ENCODE results near the gene SPEM2.
A peak's percentile ranks its signal among the peaks of the same experiment; 100 is the strongest.

SPEM2 gene

DNA sequence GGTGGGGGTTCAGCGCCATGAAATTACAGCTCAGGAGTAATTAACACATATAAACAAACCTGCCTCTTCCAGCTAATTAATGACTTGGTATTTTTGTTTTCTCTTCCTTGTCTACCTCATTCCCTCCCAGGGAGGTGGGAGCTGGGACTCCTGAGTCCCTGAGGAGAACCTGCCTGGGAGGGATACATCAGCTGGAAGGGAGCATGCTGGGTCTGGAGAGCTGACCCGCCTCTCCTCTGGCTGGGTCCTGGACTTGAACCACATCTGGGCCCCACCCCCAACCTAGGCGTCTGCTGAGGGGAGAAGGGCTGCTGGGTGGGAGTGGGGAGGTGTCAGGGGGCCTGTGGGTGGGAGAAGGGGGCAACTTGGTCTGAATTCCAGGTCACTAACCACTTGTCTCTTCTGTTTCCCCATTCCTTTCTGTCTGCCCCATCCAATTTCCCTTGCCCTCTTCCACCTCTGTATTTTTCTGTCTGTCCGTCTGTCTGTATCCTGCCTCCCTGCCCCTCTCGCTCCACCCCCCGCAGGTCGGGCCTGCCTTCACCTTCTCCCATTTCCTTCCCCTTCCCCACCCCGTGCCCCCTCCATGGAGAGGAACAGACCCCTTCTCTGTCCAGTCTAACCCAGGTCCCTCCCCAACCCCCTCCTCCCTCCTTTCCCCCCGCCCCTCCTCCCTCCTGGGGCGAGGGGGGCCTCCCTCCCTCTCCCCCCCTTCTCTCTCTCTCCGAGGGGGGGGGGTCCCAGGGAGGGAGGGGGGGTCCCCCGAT lies 17.7 kb upstream of the SPEM2 start, which contains the start of gene NLGN2:
TSS of gene NLGN2 (plus strand) at position 361 of the 767 bp plus-strand sequence. CDS start 411 bp downstream, outside the sequence.
- Mint-ChIP-seq H3K27me3 (peaks cover 25 to 41% of the 10 kb centered on the region in 2 donors), H3K27ac (no peak within 1 kb of the TSS), H3K4me3 (peak within 1 kb of the TSS in 1 of 2 donors; percentile 39), H3K36me3 (no peaks in the 10 kb centered on the region), H3K4me1 (peaks cover 12 to 21% of the 10 kb centered on the region in 2 donors), H3K9me3 (no peaks in the 10 kb centered on the region)
- DNase-seq = no peak
- ATAC-seq (replicated peaks) = no peak

DNA sequence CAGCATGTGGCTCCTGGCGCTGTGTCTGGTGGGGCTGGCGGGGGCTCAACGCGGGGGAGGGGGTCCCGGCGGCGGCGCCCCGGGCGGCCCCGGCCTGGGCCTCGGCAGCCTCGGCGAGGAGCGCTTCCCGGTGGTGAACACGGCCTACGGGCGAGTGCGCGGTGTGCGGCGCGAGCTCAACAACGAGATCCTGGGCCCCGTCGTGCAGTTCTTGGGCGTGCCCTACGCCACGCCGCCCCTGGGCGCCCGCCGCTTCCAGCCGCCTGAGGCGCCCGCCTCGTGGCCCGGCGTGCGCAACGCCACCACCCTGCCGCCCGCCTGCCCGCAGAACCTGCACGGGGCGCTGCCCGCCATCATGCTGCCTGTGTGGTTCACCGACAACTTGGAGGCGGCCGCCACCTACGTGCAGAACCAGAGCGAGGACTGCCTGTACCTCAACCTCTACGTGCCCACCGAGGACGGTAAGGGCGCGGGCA lies 17.1 kb upstream of the SPEM2 start:
- H3K9me3 Mint-ChIP-seq = no peaks in the 10 kb centered on the region

DNA sequence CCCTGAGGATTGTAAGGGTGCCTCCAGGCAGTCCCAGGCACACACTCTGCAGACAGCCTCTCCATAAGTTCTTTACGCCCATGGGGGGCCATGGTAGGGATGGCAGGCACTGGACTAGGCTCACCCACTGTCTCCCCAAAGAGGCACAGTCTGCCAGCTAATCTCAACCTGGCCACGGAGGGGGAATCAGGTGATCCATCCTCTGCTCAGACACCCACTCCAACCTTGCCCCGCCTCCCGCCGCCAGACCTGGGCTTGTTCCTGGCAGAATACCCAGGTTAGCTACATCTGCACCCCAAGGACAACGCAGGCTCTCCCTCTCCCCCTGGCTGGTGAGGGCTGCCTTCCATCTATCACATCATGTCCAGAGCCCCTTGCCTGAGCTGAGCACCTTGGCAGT lies 16.6 kb upstream of the SPEM2 start:
- Mint-ChIP-seq H3K4me1 (peaks cover 8 to 14% of the 10 kb centered on the region in 2 donors), H3K9me3 (no peaks in the 10 kb centered on the region), H3K36me3 (no peaks in the 10 kb centered on the region), H3K4me3 (no peak overlapping the region), H3K27me3 (peaks cover 25 to 41% of the 10 kb centered on the region in 2 donors), H3K27ac (no peak overlapping the region)
- DNase-seq (no peak), ATAC-seq (replicated peaks) (no peak)

More for the DNA sequence above, 17.1 kb upstream of the SPEM2 start:
- Mint-ChIP-seq H3K4me3 (no peak overlapping the region), H3K27me3 (peaks cover 25 to 41% of the 10 kb centered on the region in 2 donors), H3K36me3 (no peaks in the 10 kb centered on the region), H3K4me1 (peaks cover 8 to 15% of the 10 kb centered on the region in 2 donors), H3K27ac (no peak overlapping the region)
- ATAC-seq (replicated peaks) (no peak), DNase-seq (no peak)

DNA sequence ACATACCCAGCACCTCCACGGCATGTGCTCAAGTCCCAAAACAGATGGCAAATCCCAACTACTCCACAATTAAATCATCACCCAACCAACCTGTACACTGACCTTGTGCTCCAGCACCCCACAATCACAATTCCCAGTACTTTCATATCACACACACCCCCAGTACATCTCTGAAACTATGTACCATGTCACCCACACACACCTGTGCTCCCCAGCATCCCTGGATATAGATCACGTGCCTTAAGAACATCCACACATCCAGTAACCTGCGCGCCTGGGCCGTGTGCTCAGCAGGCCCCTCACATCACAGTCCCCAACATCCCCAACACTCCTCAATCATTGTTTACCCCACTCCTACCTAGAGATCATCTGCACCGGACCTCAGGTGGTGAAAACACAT lies 15.7 kb upstream of the SPEM2 start:
- no peak overlapping the region for H3K27ac Mint-ChIP-seq
- no peak overlapping the region for H3K4me3 Mint-ChIP-seq

DNA sequence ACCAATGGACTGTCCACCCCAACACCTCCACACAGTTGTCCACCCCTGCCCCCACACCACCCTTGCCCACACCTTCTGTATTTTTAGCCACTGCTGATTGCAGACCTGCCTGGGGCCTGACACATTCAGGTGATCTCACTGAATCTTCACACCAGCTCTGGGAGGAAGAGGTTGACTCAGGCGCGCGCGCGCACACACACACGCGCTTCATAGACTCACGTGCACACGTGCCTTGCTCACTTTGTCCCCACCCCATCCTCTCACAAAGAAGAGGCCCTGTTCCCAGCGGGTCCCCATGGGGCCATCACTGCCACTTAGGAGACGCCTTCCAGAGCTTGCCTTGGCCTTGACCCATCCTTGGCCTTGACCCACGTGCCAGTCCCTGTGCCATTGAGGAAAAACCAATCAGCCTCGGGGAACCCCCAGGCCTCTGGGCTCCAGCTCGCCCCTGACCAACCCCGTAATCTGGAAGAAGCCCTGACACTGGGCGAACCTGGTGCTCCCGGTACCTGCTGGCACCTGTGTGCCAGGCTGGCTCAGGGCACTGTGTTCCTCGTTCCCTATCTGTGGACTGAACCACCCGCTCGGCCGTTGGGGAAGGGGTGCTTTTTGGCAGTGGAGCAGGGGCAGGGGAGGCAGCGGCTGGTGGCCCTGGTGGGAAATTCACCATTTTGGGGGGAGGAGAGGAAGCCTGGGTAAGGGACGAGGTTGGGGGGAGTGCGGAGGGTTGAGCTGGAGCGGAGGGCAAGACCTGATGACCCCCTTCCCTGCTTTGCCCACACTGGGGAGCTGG lies 14.6 kb upstream of the SPEM2 start:
- no peak overlapping the region for H3K27ac Mint-ChIP-seq
- ATAC-seq (replicated peaks) = no peak
- no peaks in the 10 kb centered on the region for H3K36me3 Mint-ChIP-seq
- no peak overlapping the region for H3K4me3 Mint-ChIP-seq
- no peak for DNase-seq
- peaks cover 20 to 35% of the 10 kb centered on the region in 2 donors for H3K27me3 Mint-ChIP-seq
- H3K9me3 Mint-ChIP-seq = no peaks in the 10 kb centered on the region
- peaks cover 4% of the 10 kb centered on the region in 2 donors for H3K4me1 Mint-ChIP-seq

More for the DNA sequence above, 15.7 kb upstream of the SPEM2 start:
- Mint-ChIP-seq H3K9me3 (no peaks in the 10 kb centered on the region), H3K4me1 (peaks cover 8 to 14% of the 10 kb centered on the region in 2 donors), H3K27me3 (peaks cover 25 to 41% of the 10 kb centered on the region in 2 donors), H3K36me3 (no peaks in the 10 kb centered on the region)
- no peak for DNase-seq
- ATAC-seq (replicated peaks) = no peak

DNA sequence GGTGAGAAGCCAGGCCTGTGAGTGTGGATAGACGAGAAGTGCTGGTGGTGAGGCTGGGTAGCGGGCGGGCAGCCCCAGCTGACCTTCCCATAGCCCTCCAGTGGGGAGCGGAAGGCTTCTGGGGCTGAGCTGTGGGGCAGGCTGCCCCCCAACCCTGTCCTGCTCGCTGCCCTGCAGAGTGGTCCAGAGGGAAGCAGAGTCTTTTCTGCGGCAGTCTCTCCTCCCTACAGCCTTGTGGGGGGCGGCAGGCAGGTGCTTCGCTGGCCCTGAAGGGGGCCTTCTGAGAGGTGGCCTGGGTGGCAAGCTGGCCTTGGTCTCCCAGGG lies 14.0 kb upstream of the SPEM2 start:
- Mint-ChIP-seq H3K27me3 (peaks cover 16 to 30% of the 10 kb centered on the region in 2 donors), H3K4me3 (no peak overlapping the region), H3K9me3 (no peaks in the 10 kb centered on the region), H3K4me1 (peaks cover 0 to 2% of the 10 kb centered on the region in 2 donors), H3K27ac (no peak overlapping the region), H3K36me3 (no peaks in the 10 kb centered on the region)
- DNase-seq = no peak
- ATAC-seq (replicated peaks) = no peak

DNA sequence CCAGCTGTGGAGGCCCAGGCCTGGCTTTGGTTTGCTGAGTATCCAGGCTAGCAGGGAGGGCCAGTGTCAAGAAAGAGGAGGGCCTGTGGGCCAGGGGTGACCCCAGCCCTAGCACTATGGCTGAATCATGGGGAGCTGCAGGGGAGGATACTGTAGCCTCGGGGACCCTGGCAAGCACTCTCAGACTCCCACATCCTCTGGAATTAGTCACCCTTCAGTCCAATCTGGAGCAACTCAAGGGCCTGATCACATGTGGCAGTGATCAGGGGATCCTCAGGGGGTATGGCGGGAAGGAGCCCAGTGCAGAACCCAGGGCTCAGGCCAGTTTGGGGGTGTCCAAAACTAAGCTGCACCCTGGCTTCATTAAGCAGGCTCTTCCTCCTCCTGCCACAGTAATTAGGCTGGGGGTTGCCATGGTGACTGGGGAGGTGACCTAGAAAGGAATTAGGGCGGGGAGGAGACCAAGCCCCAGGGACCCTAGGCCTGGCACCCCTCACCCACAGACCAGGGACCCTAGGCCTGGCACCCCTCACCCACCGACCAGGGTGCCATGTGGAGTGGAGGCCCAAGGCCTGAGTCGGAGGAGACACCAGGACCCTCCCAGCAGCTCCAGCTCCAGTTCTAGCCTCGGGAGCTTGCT lies 11.9 kb upstream of the SPEM2 start:
- no peaks in the 10 kb centered on the region for H3K4me1 Mint-ChIP-seq
- H3K36me3 Mint-ChIP-seq = no peaks in the 10 kb centered on the region
- peaks cover 10 to 18% of the 10 kb centered on the region in 2 donors for H3K27me3 Mint-ChIP-seq
- no peak overlapping the region for H3K4me3 Mint-ChIP-seq
- no peaks in the 10 kb centered on the region for H3K9me3 Mint-ChIP-seq
- DNase-seq (no peak), ATAC-seq (replicated peaks) (peak in 1 of 2 donors; percentile 14)
- H3K27ac Mint-ChIP-seq = no peak overlapping the region

DNA sequence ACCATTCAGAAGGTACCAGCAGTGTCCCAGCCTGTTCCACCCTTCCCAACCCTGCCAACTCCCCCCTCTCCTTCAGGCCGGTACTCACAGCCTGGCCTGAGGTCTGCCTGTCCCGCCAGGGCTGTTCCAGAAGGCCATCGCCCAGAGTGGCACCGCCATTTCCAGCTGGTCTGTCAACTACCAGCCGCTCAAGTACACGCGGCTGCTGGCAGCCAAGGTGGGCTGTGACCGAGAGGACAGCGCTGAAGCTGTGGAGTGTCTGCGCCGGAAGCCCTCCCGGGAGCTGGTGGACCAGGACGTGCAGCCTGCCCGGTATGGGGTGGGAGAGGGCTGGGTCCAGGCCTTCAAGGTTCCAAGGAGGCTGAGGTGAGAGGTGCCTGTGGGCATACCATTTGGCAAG lies 10.6 kb upstream of the SPEM2 start:
- no peaks in the 10 kb centered on the region for H3K4me1 Mint-ChIP-seq
- DNase-seq (no peak), ATAC-seq (replicated peaks) (no peak)
- H3K4me3 Mint-ChIP-seq = no peak overlapping the region
- H3K36me3 Mint-ChIP-seq = no peaks in the 10 kb centered on the region
- H3K9me3 Mint-ChIP-seq = no peaks in the 10 kb centered on the region
- peaks cover 1 to 16% of the 10 kb centered on the region in 2 donors for H3K27me3 Mint-ChIP-seq
- no peak overlapping the region for H3K27ac Mint-ChIP-seq

DNA sequence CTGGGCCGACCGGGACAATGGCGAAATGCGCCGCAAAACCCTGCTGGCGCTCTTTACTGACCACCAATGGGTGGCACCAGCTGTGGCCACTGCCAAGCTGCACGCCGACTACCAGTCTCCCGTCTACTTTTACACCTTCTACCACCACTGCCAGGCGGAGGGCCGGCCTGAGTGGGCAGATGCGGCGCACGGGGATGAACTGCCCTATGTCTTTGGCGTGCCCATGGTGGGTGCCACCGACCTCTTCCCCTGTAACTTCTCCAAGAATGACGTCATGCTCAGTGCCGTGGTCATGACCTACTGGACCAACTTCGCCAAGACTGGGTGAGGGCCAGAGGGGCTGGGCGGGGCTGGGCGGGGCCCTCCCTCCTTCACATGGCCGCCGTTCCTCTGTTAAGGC lies 9.6 kb upstream of the SPEM2 start:
- no peak for DNase-seq
- H3K4me3 Mint-ChIP-seq = no peak overlapping the region
- ATAC-seq (replicated peaks) = no peak
- no peaks in the 10 kb centered on the region for H3K9me3 Mint-ChIP-seq
- no peak overlapping the region for H3K27ac Mint-ChIP-seq
- H3K27me3 Mint-ChIP-seq = peaks cover 0 to 11% of the 10 kb centered on the region in 2 donors
- no peaks in the 10 kb centered on the region for H3K36me3 Mint-ChIP-seq
- H3K4me1 Mint-ChIP-seq = no peaks in the 10 kb centered on the region

DNA sequence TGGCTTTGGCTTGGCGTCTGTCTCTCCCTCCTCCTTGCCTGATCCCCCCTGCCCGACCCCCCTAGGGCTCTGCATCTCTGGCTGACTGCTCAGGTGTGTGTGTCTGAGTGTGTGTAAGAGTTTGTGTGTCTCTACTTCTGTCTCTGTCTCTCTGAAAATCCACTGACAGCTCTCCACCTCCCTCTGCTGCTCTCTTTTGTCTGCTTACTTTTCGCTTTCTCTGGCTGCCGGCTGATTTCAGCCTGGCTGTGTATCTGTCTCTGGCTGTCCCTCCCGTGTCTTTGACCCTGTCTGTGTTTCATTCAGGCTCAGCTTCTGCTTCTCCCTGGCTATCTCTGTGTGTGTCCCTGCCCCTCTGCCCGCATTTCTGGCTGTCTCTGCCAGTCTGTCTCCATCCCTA lies 9.1 kb upstream of the SPEM2 start:
- no peak overlapping the region for H3K4me3 Mint-ChIP-seq
- DNase-seq = no peak
- H3K27ac Mint-ChIP-seq = no peak overlapping the region
- no peaks in the 10 kb centered on the region for H3K4me1 Mint-ChIP-seq
- peaks cover 0 to 11% of the 10 kb centered on the region in 2 donors for H3K27me3 Mint-ChIP-seq
- no peaks in the 10 kb centered on the region for H3K36me3 Mint-ChIP-seq
- H3K9me3 Mint-ChIP-seq = no peaks in the 10 kb centered on the region
- ATAC-seq (replicated peaks) = no peak

DNA sequence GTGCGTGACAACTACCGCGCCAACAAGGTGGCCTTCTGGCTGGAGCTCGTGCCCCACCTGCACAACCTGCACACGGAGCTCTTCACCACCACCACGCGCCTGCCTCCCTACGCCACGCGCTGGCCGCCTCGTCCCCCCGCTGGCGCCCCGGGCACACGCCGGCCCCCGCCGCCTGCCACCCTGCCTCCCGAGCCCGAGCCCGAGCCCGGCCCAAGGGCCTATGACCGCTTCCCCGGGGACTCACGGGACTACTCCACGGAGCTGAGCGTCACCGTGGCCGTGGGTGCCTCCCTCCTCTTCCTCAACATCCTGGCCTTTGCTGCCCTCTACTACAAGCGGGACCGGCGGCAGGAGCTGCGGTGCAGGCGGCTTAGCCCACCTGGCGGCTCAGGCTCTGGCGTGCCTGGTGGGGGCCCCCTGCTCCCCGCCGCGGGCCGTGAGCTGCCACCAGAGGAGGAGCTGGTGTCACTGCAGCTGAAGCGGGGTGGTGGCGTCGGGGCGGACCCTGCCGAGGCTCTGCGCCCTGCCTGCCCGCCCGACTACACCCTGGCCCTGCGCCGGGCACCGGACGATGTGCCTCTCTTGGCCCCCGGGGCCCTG lies 8.3 kb upstream of the SPEM2 start:
- H3K27me3 Mint-ChIP-seq = peaks cover 0 to 11% of the 10 kb centered on the region in 2 donors
- no peaks in the 10 kb centered on the region for H3K36me3 Mint-ChIP-seq
- no peaks in the 10 kb centered on the region for H3K4me1 Mint-ChIP-seq
- H3K27ac Mint-ChIP-seq = no peak overlapping the region
- H3K9me3 Mint-ChIP-seq = no peaks in the 10 kb centered on the region
- ATAC-seq (replicated peaks) (no peak), DNase-seq (no peak)
- no peak overlapping the region for H3K4me3 Mint-ChIP-seq

DNA sequence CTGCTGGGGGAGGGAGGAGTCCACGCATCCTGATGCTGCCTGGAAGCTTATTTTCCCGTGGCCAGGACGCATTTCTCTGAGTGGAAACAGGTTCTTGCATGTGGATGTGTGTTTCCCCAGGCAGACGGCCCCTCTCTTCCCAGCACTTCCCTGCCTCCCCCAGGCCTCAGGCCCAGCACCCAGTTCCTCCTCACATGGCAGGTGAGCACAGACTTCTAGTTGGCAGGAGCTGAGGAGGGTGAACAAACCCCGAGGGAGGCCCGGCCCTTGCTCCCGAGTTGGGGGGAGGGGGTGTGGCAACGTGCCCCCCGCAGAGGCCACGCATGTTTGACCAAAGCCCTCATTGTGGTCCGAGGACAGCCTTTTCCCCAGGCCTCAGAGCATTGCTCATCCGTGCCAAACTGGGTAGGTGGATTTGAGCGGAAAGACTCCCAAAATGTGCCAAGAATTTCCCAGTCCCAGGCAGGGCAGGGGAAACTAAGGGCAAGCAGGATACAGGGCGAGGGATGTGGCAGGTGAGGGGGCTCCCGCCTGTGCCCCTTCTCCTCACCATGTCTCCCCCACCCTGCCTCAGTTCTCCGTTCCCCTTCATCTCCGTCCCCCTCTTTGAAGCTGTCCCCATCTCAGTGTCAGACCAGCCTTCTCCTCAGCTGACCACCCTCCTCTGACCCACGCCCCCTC lies 6.8 kb upstream of the SPEM2 start:
- H3K27me3 Mint-ChIP-seq = peaks cover 0 to 14% of the 10 kb centered on the region in 2 donors
- DNase-seq (no peak), ATAC-seq (replicated peaks) (no peak)
- H3K27ac Mint-ChIP-seq = no peak overlapping the region
- no peaks in the 10 kb centered on the region for H3K36me3 Mint-ChIP-seq
- no peaks in the 10 kb centered on the region for H3K4me1 Mint-ChIP-seq
- H3K9me3 Mint-ChIP-seq = no peaks in the 10 kb centered on the region
- H3K4me3 Mint-ChIP-seq = no peak overlapping the region

DNA sequence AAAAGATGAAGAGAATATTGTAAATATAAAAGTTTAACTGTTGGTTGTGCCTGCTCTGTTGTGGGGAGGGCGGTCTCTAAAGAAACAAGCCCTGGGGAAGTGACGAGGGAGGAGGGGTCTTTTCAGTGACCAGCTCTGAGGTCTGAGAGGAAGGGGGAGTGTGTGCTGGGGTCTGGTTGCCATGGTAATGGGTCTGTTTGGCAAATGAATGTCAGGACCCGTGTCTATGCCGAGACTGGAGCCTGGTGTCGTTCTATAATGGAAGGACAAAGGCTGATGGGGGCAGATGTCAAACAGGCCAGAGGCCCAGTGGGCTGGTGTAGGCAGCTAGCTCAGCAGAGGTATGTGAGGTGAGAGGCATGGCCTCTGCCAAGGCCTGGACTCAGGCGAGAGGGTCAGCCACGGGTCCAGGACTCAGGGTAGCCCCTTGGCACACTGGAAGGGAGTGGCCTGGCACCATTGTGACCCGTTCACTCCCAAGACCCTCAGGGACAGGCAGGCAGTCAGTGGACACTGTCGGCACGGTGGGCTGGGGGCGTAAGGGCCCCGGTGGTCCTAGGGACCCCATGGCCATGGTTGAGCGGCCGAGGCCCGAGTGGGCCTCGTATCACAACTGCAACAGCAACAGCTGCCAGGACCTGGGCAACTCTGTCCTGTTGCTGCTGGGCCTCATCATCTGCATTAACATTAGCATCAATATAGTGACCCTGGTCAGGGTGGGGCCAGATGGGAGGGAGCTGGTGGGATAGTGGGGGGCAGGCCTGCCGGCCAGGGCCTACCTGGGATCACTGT lies 5.4 kb upstream of the SPEM2 start, which contains the start of gene SPEM1:
TSS of gene SPEM1 (plus strand) at position 506 of the 792 bp plus-strand sequence. CDS start at position 567, 61 bp downstream.
- Mint-ChIP-seq H3K36me3 (no peaks in the 10 kb centered on the region), H3K27ac (no peak within 1 kb of the TSS), H3K4me3 (no peak within 1 kb of the TSS), H3K9me3 (no peaks in the 10 kb centered on the region), H3K4me1 (no peaks in the 10 kb centered on the region), H3K27me3 (peaks cover 8 to 16% of the 10 kb centered on the region in 2 donors)
- ATAC-seq (replicated peaks) (no peak), DNase-seq (no peak)
